Limb (tissue), 2 donors: ENCODE measurements around the gene POPDC3.
A peak's percentile ranks its signal among the peaks of the same experiment; 100 is the strongest.
"Not testable (repeated sequence)": the region's sequence is repeated elsewhere in the genome, so short reads cannot be mapped to it uniquely, and the experiment has no call there.

Experiments
- DNase-seq, 2 donors: peaks; one replicate each; pipeline ENCODE4 v3.0.0-alpha.2; 2016; ENCODE audit errors: extremely low spot score in 2 of 2

POPDC3 gene

GRCh38 chr6:105196076-105196475 lies 16.3 kb upstream of the POPDC3 start:
- DNase-seq: no peak

GRCh38 chr6:105194591-105194990 lies 14.8 kb upstream of the POPDC3 start:
- no peak for DNase-seq

- DNase-seq: no peak
These were observed 14.3 kb upstream of the POPDC3 start for GRCh38 chr6:105194106-105194505.

GRCh38 chr6:105193647-105194046 lies 13.8 kb upstream of the POPDC3 start:
- DNase-seq: no peak

- no peak for DNase-seq
These were observed 13.1 kb upstream of the POPDC3 start for GRCh38 chr6:105192707-105193465.

GRCh38 chr6:105191351-105191750 lies 11.5 kb upstream of the POPDC3 start:
- no peak for DNase-seq

- no peak for DNase-seq
These were observed 9.4 kb upstream of the POPDC3 start for GRCh38 chr6:105189026-105189820.

GRCh38 chr6:105188251-105188650 lies 8.4 kb upstream of the POPDC3 start:
- DNase-seq: no peak

- DNase-seq: no peak
These were observed 6.8 kb upstream of the POPDC3 start for GRCh38 chr6:105186576-105186975.

- DNase-seq: no peak
These were observed 5.1 kb upstream of the POPDC3 start for GRCh38 chr6:105184921-105185320.

- no peak for DNase-seq
These were observed 2.2 kb upstream of the POPDC3 start for GRCh38 chr6:105181981-105182515.

- no peak for DNase-seq
These were observed 1.2 kb downstream of the POPDC3 start for GRCh38 chr6:105178636-105179035.

- DNase-seq: no peak
These were observed 1.7 kb downstream of the POPDC3 start for GRCh38 chr6:105178110-105178509.

GRCh38 chr6:105177556-105177955 lies 2.3 kb downstream of the POPDC3 start:
- DNase-seq: no peak

GRCh38 chr6:105174512-105174911 lies 5.3 kb downstream of the POPDC3 start:
- DNase-seq: no peak

- not testable (repeated sequence) for DNase-seq
These were observed 7.3 kb downstream of the POPDC3 start for GRCh38 chr6:105172515-105172914.

- DNase-seq: no peak
These were observed 9.8 kb downstream of the POPDC3 start for GRCh38 chr6:105170059-105170458.

GRCh38 chr6:105167914-105168313 lies 11.9 kb downstream of the POPDC3 start:
- no peak for DNase-seq

- DNase-seq: peak; percentile 45 to 85
These were observed 15.4 kb downstream of the POPDC3 start for GRCh38 chr6:105164418-105164817.

- no peak for DNase-seq
These were observed 16.6 kb downstream of the POPDC3 start for GRCh38 chr6:105163183-105163582.

GRCh38 chr6:105162377-105162776 lies 17.4 kb downstream of the POPDC3 start:
- no peak for DNase-seq

GRCh38 chr6:105161421-105161820 lies 18.4 kb downstream of the POPDC3 start:
- DNase-seq: no peak

GRCh38 chr6:105153676-105154075 lies 26.1 kb downstream of the POPDC3 start:
- no peak for DNase-seq
